Transverse colon (tissue), 4 donors: ENCODE results near the gene CHRNB1.

Experiments
- CTCF ChIP-seq, 5 experiments: fragments of 200-600 bp in 3 of 5; fragments of 450-650 bp in 2 of 5; sonication (generic) in 3 of 5; IDR thresholded peaks; 1 replicate in 2 of 5; 2 replicates in 3 of 5; pipeline ENCODE4 v1.5.1; 2016 to 2017; ENCODE audit warnings: antibody characterized with exemption in 5 of 5, inconsistent platforms in 3 of 5, mild to moderate bottlenecking in 2 of 5, moderate library complexity in 1 of 5
- EP300 ChIP-seq: sonication (generic); formaldehyde crosslinking; IDR thresholded peaks from one replicate; pipeline ENCODE4 v1.6.1; 2017; ENCODE audit warnings: antibody characterized with exemption, low read depth
- POLR2A ChIP-seq: fragments of 450-650 bp; IDR thresholded peaks from one replicate; pipeline ENCODE4 v1.6.1; 2016; ENCODE audit warnings: antibody characterized with exemption, mild to moderate bottlenecking, moderate library complexity
- POLR2AphosphoS5 ChIP-seq, 3 donors: sonication (generic); formaldehyde crosslinking; IDR thresholded peaks; one replicate each; pipeline ENCODE4 v1.6.1; 2016; ENCODE audit warnings: antibody characterized with exemption in 3 of 3

GRCh38 chr17:7439462-7440112 lies 5.3 kb upstream of the CHRNB1 start, which contains the start of gene FGF11:
- TF ChIP-seq CTCF (IDR thresholded peaks at IDR 0.05), result no peak
- no peak for TF ChIP-seq POLR2A
- no peak for TF ChIP-seq POLR2AphosphoS5 (IDR thresholded peaks at IDR 0.05)
- no peak for TF ChIP-seq EP300
